ENCODE results near the gene CRACDL.
"Not testable (repeated sequence)": the region's sequence is repeated elsewhere in the genome, so short reads cannot be mapped to it uniquely, and the experiment has no call there.

The CRACDL gene

DNA sequence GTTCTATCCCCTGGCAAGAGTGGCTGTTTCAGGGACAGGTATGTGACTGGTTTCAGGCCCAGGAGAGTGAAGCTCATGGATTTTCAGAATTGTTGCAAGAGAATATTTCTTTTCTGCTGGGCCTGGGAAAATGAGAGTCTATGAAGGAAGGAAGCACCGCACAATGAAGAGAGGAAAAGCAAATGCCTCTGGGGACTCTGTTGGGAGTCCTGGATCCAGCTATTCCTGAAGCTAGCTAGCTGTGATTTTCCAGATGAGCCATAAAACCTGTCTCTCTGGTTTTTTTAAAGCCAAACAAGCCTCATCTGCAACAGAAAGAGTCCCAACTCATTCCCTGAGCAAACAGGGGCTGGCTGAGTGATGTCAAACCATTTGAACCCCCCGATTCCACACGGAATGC is 53.7 kb downstream of the CRACDL start:
- TF ChIP-seq, protein P1, sequence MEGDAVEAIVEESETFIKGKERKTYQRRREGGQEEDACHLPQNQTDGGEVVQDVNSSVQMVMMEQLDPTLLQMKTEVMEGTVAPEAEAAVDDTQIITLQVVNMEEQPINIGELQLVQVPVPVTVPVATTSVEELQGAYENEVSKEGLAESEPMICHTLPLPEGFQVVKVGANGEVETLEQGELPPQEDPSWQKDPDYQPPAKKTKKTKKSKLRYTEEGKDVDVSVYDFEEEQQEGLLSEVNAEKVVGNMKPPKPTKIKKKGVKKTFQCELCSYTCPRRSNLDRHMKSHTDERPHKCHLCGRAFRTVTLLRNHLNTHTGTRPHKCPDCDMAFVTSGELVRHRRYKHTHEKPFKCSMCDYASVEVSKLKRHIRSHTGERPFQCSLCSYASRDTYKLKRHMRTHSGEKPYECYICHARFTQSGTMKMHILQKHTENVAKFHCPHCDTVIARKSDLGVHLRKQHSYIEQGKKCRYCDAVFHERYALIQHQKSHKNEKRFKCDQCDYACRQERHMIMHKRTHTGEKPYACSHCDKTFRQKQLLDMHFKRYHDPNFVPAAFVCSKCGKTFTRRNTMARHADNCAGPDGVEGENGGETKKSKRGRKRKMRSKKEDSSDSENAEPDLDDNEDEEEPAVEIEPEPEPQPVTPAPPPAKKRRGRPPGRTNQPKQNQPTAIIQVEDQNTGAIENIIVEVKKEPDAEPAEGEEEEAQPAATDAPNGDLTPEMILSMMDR (IDR thresholded peaks at IDR 0.05; ENCODE audit: low read depth, low read length), result no peak
- H3K4me3 ChIP-seq (ENCODE audit: low read depth, low read length), result no peak overlapping the region

DNA sequence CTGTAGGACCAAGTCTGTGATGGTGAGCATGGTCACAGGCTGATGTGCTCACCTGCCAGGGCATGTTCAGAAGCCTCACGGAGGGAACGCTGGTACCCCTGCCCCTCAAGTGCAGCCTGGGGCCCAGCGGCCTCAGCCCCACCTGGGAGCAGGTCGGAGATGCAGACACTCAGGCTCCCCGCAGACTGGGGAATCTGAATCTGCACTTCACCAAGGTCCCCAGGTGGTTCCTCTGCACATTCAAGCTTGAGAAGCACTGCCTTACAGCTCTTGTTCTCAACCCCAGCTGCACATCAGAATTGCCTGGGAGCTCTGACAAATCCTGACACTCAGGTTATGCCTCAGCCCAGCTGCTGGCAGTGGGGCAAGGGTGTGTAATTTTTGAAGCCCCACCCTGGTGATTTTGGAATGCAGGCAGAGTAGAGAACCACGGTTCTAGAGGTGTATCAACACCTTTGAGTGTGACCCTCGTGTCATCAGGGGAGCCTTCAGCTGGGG is 54.8 kb downstream of the CRACDL start:
- H3K4me3 ChIP-seq (ENCODE audit: low read depth, low read length), result no peak overlapping the region
- TF ChIP-seq, protein P1 (IDR thresholded peaks at IDR 0.05; ENCODE audit: low read depth, low read length), result no peak

DNA sequence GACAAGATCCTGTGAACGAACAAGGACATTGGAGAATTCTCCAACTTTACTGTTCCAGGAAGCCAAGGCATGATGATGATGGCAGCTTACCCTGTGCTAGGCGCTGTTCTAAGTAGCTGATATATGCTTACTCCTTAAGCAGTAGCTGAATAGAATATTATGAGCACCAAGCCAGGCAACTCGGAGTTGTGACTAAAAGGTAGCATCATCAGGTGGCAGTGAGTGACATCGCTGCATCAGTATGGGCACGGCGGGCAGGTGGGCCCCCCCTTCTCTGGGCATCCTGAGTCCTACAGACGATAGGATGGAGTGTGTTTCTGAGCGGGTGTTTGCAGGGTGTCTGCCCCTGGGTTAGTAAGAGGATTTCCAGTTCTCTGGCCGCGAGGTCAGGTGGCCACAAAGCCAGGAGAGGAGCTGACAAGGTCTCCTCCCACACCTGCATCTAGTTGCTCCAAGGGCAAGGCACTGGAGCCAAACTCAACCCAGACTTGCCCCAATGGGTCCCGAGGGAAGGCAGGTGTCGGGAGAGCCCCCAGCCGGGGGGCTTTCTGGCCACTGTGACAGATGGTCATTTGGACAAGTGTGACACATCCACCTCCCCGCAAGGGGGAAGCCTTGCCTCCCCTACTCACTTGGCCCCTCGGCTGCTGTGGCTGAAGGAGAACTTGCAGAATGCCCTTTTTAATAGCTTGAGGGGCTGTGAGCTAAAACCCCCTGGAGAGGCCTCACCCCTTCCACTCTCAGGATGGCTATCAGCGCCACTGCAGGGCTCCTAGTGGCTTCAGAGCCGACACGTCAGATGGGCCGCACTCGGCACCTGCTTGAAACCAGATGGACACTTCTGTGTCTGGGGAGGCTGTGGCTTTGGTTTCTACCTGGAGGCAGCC is 55.5 kb downstream of the CRACDL start:
- TF ChIP-seq, protein P1 (IDR thresholded peaks at IDR 0.05; ENCODE audit: low read depth, low read length), result no peak

DNA sequence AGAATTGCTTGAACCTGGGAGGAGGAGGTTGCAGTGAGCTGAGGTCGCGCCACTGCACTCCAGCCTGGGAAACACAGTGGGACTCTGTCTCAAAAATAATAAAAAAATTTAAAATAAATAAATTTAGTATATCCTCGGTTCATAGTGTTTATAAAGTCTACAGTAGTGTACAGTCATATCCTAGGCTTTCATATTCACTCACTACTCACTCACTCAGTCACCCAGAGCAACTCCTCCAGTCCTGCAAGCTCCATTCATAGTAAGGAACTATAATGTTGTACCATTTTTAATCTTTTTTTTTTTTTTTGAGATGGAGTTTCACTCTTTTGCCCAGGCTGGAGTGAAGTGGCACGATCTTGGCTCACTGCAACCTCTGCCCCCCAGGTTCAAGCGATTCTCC is 58.4 kb downstream of the CRACDL start:
- not testable (repeated sequence) for H3K4me3 ChIP-seq (ENCODE audit: low read depth, low read length)

More for the DNA sequence above, 55.5 kb downstream of the CRACDL start:
- no peak overlapping the region for H3K4me3 ChIP-seq (ENCODE audit: low read depth, low read length)

DNA sequence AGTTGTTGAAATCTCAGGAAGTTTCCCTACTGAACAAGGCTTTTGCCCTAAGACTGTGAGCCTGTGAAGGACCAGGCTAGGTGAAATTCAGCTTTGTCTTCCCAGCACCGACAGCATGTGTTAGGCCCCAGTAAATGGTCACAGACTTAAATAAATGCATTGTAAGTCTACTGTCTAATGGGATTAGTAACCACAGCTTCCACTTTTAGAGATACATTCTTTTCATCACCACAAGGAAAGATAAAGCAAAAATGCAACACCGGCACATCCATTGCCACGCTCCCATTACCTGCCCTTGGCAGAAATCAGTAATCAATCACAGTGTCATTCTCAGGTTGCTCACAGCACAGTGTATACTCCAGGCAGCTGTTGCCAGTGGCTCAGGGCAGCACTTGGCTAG is 59.3 kb downstream of the CRACDL start:
- no peak overlapping the region for H3K4me3 ChIP-seq (ENCODE audit: low read depth, low read length)
- TF ChIP-seq, protein P1 (IDR thresholded peaks at IDR 0.05; ENCODE audit: low read depth, low read length), result no peak

DNA sequence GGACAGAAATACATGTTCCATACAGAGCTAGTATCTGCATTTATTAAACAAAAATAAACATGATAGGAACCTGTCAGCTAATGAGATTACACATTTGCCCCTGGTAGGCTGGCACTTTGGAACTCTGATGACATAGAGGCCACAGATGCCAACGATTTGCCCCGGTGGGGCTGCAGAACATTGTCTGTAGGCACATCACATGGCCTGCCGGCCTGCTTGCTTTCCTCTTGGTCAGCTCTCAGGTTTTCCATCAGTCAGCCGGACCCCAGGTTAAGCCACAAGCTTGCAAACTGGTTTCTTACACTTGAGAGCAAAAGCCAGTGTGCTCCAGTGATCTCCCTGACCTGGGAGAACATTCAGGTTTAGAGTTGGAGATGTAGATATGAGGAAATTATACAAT is 60.3 kb downstream of the CRACDL start:
- TF ChIP-seq, protein P1 (IDR thresholded peaks at IDR 0.05; ENCODE audit: low read depth, low read length), result no peak
- H3K4me3 ChIP-seq (ENCODE audit: low read depth, low read length), result no peak overlapping the region

DNA sequence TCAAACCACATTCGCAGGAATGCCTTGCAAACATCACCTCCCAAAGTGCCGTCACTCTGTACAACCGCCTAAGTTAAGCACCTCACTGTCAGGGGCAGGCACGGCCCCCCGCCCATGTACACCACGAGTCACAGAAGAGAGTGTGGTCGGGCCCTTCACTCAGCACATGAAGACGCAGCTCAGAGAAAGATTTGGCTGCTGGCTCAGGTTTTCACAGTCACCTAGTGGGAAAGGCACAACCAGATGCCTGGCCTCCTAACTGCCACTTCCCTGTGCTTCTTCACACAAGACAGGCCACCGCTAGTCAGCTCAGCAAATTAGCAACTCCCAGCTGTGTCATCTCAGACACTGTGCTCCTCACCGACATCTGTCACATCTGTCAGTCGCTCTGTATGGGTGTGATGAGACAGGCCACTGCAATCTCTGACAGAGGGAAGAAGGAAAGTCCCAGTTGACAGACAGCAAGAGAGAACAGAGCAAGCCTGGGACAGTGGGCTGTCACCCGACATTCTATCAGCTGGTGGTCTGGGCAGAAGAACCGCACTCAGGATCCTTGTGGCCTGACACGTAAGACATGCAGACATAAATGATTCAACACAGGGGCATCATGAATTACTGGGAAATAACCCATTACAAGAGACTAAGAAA is 60.8 kb downstream of the CRACDL start:
- no peak overlapping the region for H3K4me3 ChIP-seq (ENCODE audit: low read depth, low read length)
- TF ChIP-seq, protein P1 (IDR thresholded peaks at IDR 0.05; ENCODE audit: low read depth, low read length), result no peak
